ENCODE data around the gene HSD17B8.

The HSD17B8 gene

GRCh38 chr6:33192671-33193602 is 11.5 kb upstream of the HSD17B8 start:
- H3K4me1 ChIP-seq (ENCODE audit: control insufficient read depth in 2 of 2, insufficient read depth in 2 of 2, low read length in 2 of 2): peaks cover 7 to 14% of the 10 kb centered on the region in 2 donors
- peak overlapping the region; percentile 28 to 41 for H3K9ac ChIP-seq (ENCODE audit: low read depth in 1 of 2, low read length in 2 of 2)
- H3K27ac ChIP-seq (ENCODE audit: low read depth in 2 of 2, low read length in 2 of 2): no peak overlapping the region
- peaks cover 30 to 33% of the 10 kb centered on the region in 2 donors for H3K36me3 ChIP-seq (ENCODE audit: control insufficient read depth in 2 of 2, insufficient read depth in 2 of 2, low read length in 2 of 2)
- H3K27me3 ChIP-seq (ENCODE audit: control insufficient read depth in 2 of 2, insufficient read depth in 2 of 2, low read length in 2 of 2): peaks cover 22% of the 10 kb centered on the region in 2 donors
- H3K4me3 ChIP-seq (ENCODE audit: low read length in 2 of 2): peak overlapping the region; percentile 37 to 62
- no peaks in the 10 kb centered on the region for H3K9me3 ChIP-seq (ENCODE audit: control insufficient read depth in 2 of 2, low read length in 2 of 2)

- peaks cover 22% of the 10 kb centered on the region in 2 donors for H3K27me3 ChIP-seq (ENCODE audit: control insufficient read depth in 2 of 2, insufficient read depth in 2 of 2, low read length in 2 of 2)
- H3K9me3 ChIP-seq (ENCODE audit: control insufficient read depth in 2 of 2, low read length in 2 of 2): no peaks in the 10 kb centered on the region
- H3K4me1 ChIP-seq (ENCODE audit: control insufficient read depth in 2 of 2, insufficient read depth in 2 of 2, low read length in 2 of 2): peaks cover 13 to 14% of the 10 kb centered on the region in 2 donors
- H3K36me3 ChIP-seq (ENCODE audit: control insufficient read depth in 2 of 2, insufficient read depth in 2 of 2, low read length in 2 of 2): peaks cover 30 to 33% of the 10 kb centered on the region in 2 donors
- H3K27ac ChIP-seq (ENCODE audit: low read depth in 2 of 2, low read length in 2 of 2): no peak overlapping the region
- no peak overlapping the region for H3K9ac ChIP-seq (ENCODE audit: low read depth in 1 of 2, low read length in 2 of 2)
- H3K4me3 ChIP-seq (ENCODE audit: low read length in 2 of 2): no peak overlapping the region
Observed at GRCh38 chr6:33193619-33194018, 10.8 kb upstream of the HSD17B8 start.

- peaks cover 18 to 21% of the 10 kb centered on the region in 2 donors for H3K27me3 ChIP-seq (ENCODE audit: control insufficient read depth in 2 of 2, insufficient read depth in 2 of 2, low read length in 2 of 2)
- H3K9me3 ChIP-seq (ENCODE audit: control insufficient read depth in 2 of 2, low read length in 2 of 2): no peaks in the 10 kb centered on the region
- H3K4me3 ChIP-seq (ENCODE audit: low read length in 2 of 2): no peak overlapping the region
- H3K4me1 ChIP-seq (ENCODE audit: control insufficient read depth in 2 of 2, insufficient read depth in 2 of 2, low read length in 2 of 2): peaks cover 18 to 20% of the 10 kb centered on the region in 2 donors
- H3K36me3 ChIP-seq (ENCODE audit: control insufficient read depth in 2 of 2, insufficient read depth in 2 of 2, low read length in 2 of 2): peaks cover 30 to 33% of the 10 kb centered on the region in 2 donors
- H3K9ac ChIP-seq (ENCODE audit: low read depth in 1 of 2, low read length in 2 of 2): no peak overlapping the region
- H3K27ac ChIP-seq (ENCODE audit: low read depth in 2 of 2, low read length in 2 of 2): no peak overlapping the region
Observed at GRCh38 chr6:33194431-33194979, 9.9 kb upstream of the HSD17B8 start.

- Histone ChIP-seq H3K36me3 (ENCODE audit: control insufficient read depth in 2 of 2, insufficient read depth in 2 of 2, low read length in 2 of 2) (peaks cover 30 to 33% of the 10 kb centered on the region in 2 donors), H3K9ac (ENCODE audit: low read depth in 1 of 2, low read length in 2 of 2) (no peak overlapping the region), H3K4me1 (ENCODE audit: control insufficient read depth in 2 of 2, insufficient read depth in 2 of 2, low read length in 2 of 2) (peaks cover 21 to 24% of the 10 kb centered on the region in 2 donors), H3K27me3 (ENCODE audit: control insufficient read depth in 2 of 2, insufficient read depth in 2 of 2, low read length in 2 of 2) (peaks cover 14 to 17% of the 10 kb centered on the region in 2 donors), H3K27ac (ENCODE audit: low read depth in 2 of 2, low read length in 2 of 2) (no peak overlapping the region), H3K9me3 (ENCODE audit: control insufficient read depth in 2 of 2, low read length in 2 of 2) (no peaks in the 10 kb centered on the region), H3K4me3 (ENCODE audit: low read length in 2 of 2) (no peak overlapping the region)
Observed at GRCh38 chr6:33195304-33196165, 8.9 kb upstream of the HSD17B8 start.

- Histone ChIP-seq H3K27me3 (ENCODE audit: control insufficient read depth in 2 of 2, insufficient read depth in 2 of 2, low read length in 2 of 2) (peaks cover 0 to 1% of the 10 kb centered on the region in 2 donors), H3K9ac (ENCODE audit: low read depth in 1 of 2, low read length in 2 of 2) (no peak overlapping the region), H3K9me3 (ENCODE audit: control insufficient read depth in 2 of 2, low read length in 2 of 2) (no peaks in the 10 kb centered on the region), H3K4me3 (ENCODE audit: low read length in 2 of 2) (no peak overlapping the region), H3K36me3 (ENCODE audit: control insufficient read depth in 2 of 2, insufficient read depth in 2 of 2, low read length in 2 of 2) (peaks cover 38 to 43% of the 10 kb centered on the region in 2 donors), H3K4me1 (ENCODE audit: control insufficient read depth in 2 of 2, insufficient read depth in 2 of 2, low read length in 2 of 2) (peaks cover 31 to 34% of the 10 kb centered on the region in 2 donors), H3K27ac (ENCODE audit: low read depth in 2 of 2, low read length in 2 of 2) (no peak overlapping the region)
Observed at GRCh38 chr6:33197431-33198048, 6.9 kb upstream of the HSD17B8 start.

GRCh38 chr6:33198159-33198852 is 6.1 kb upstream of the HSD17B8 start:
- no peaks in the 10 kb centered on the region for H3K9me3 ChIP-seq (ENCODE audit: control insufficient read depth in 2 of 2, low read length in 2 of 2)
- no peak overlapping the region for H3K9ac ChIP-seq (ENCODE audit: low read depth in 1 of 2, low read length in 2 of 2)
- peaks cover 46 to 50% of the 10 kb centered on the region in 2 donors for H3K36me3 ChIP-seq (ENCODE audit: control insufficient read depth in 2 of 2, insufficient read depth in 2 of 2, low read length in 2 of 2)
- no peak overlapping the region for H3K4me3 ChIP-seq (ENCODE audit: low read length in 2 of 2)
- peaks cover 27 to 28% of the 10 kb centered on the region in 2 donors for H3K4me1 ChIP-seq (ENCODE audit: control insufficient read depth in 2 of 2, insufficient read depth in 2 of 2, low read length in 2 of 2)
- H3K27ac ChIP-seq (ENCODE audit: low read depth in 2 of 2, low read length in 2 of 2): no peak overlapping the region
- no peaks in the 10 kb centered on the region for H3K27me3 ChIP-seq (ENCODE audit: control insufficient read depth in 2 of 2, insufficient read depth in 2 of 2, low read length in 2 of 2)

- H3K36me3 ChIP-seq (ENCODE audit: control insufficient read depth in 2 of 2, insufficient read depth in 2 of 2, low read length in 2 of 2): peaks cover 51 to 57% of the 10 kb centered on the region in 2 donors
- no peaks in the 10 kb centered on the region for H3K9me3 ChIP-seq (ENCODE audit: control insufficient read depth in 2 of 2, low read length in 2 of 2)
- H3K27ac ChIP-seq (ENCODE audit: low read depth in 2 of 2, low read length in 2 of 2): no peak overlapping the region
- peak overlapping the region in 1 of 2 donors; percentile 95 for H3K9ac ChIP-seq (ENCODE audit: low read depth in 1 of 2, low read length in 2 of 2)
- H3K4me3 ChIP-seq (ENCODE audit: low read length in 2 of 2): peak overlapping the region in 1 of 2 donors; percentile 99
- no peaks in the 10 kb centered on the region for H3K27me3 ChIP-seq (ENCODE audit: control insufficient read depth in 2 of 2, insufficient read depth in 2 of 2, low read length in 2 of 2)
- H3K4me1 ChIP-seq (ENCODE audit: control insufficient read depth in 2 of 2, insufficient read depth in 2 of 2, low read length in 2 of 2): peaks cover 28 to 33% of the 10 kb centered on the region in 2 donors
Observed at GRCh38 chr6:33198853-33199436, 5.5 kb upstream of the HSD17B8 start.

- peaks cover 30 to 39% of the 10 kb centered on the region in 2 donors for H3K4me1 ChIP-seq (ENCODE audit: control insufficient read depth in 2 of 2, insufficient read depth in 2 of 2, low read length in 2 of 2)
- no peaks in the 10 kb centered on the region for H3K9me3 ChIP-seq (ENCODE audit: control insufficient read depth in 2 of 2, low read length in 2 of 2)
- peak overlapping the region; percentile 97 to 99 for H3K27ac ChIP-seq (ENCODE audit: low read depth in 2 of 2, low read length in 2 of 2)
- peak overlapping the region; percentile 95 to 98 for H3K9ac ChIP-seq (ENCODE audit: low read depth in 1 of 2, low read length in 2 of 2)
- H3K27me3 ChIP-seq (ENCODE audit: control insufficient read depth in 2 of 2, insufficient read depth in 2 of 2, low read length in 2 of 2): no peaks in the 10 kb centered on the region
- H3K36me3 ChIP-seq (ENCODE audit: control insufficient read depth in 2 of 2, insufficient read depth in 2 of 2, low read length in 2 of 2): peaks cover 47 to 51% of the 10 kb centered on the region in 2 donors
- H3K4me3 ChIP-seq (ENCODE audit: low read length in 2 of 2): peak overlapping the region; percentile 94 to 99
Observed at GRCh38 chr6:33199687-33200218, 4.7 kb upstream of the HSD17B8 start.
